Cardiac muscle cell (in vitro differentiated cells and primary cell): ENCODE measurements around the gene ERO1B. TPM values are rescaled to one million over a fixed set of nuclear protein-coding genes. Genes with fewer than 3 reads are reported as not detected.
"Not testable (repeated sequence)": the region's sequence is repeated elsewhere in the genome, so short reads cannot be mapped to it uniquely, and the experiment has no call there.

Source experiments
- DNase-seq, 2 donors: peaks; one replicate each; pipeline versions ENCODE4 v3.0.0 to v3.0.0-alpha.2; 2010 to 2017; ENCODE audit warnings: low read depth in 1 of 2, low spot score in 1 of 2
- H3K27ac ChIP-seq: fragments of 200-600 bp; sonication (generic); 2 replicates; pipeline ENCODE4 v1.5.1; 2016
- H3K27me3 ChIP-seq: fragments of 200-600 bp; sonication (generic); 2 replicates; pipeline ENCODE4 v1.6.0; 2016; ENCODE audit warnings: control low read depth
- H3K36me3 ChIP-seq: fragments of 200-600 bp; sonication (generic); 2 replicates; pipeline ENCODE4 v1.5.1; 2016; ENCODE audit warnings: control low read depth
- H3K4me1 ChIP-seq: fragments of 200-600 bp; sonication (generic); 2 replicates; pipeline ENCODE4 v1.8.1; 2017; ENCODE audit warnings: low read depth, mild to moderate bottlenecking, mixed run types
- H3K4me3 ChIP-seq: fragments of 200-600 bp; sonication (generic); 2 replicates; pipeline ENCODE4 v1.5.1; 2016; ENCODE audit warnings: mild to moderate bottlenecking
- H3K9me3 ChIP-seq: fragments of 200-600 bp; sonication (generic); 2 replicates; pipeline ENCODE4 v1.5.1; 2017; ENCODE audit warnings: low read depth, mild to moderate bottlenecking, control low read depth
- CTCF ChIP-seq: IDR thresholded peaks from 2 replicates; pipeline ENCODE4 v1.5.1; 2012; ENCODE audit warnings: low read depth, mild to moderate bottlenecking, low read length
- polyA plus RNA-seq: library from polyadenylated mRNA; unstranded; fragments of >200 nt; fragmentation: Nextera tagmentation; extraction: Ambion mirVana; gene quantifications from 2 replicates; pipeline ENCODE4 v1.2.1, GENCODE V29; 2016
- total RNA-seq: library from RNA; depleted of rRNA; stranded (reverse); fragments of >200 nt; gene quantifications from 2 replicates; pipeline ENCODE4 v1.2.3, GENCODE V29; 2016

The ERO1B gene
- total RNA-seq (2.2 and 3.0 TPM in 2 replicates), polyA plus RNA-seq (2.3 and 2.7 TPM in 2 replicates)

- peak; percentile 96 to 99 for DNase-seq
- no peaks in the 10 kb centered on the region for H3K4me1 ChIP-seq
- no peak within 1 kb of the TSS for H3K27ac ChIP-seq
- no peaks in the 10 kb centered on the region for H3K9me3 ChIP-seq
- peaks cover 38% of the 10 kb centered on the region for H3K27me3 ChIP-seq
- peak within 1 kb of the TSS; percentile 88 for H3K4me3 ChIP-seq
- no peaks in the 10 kb centered on the region for H3K36me3 ChIP-seq
- TF ChIP-seq CTCF, result no peak
These were observed at the start of gene ERO1B for GRCh38 chr1:236281654-236282424. Gene ERO1B, minus strand, starts transcription at chr1:236281958. Its CDS starts 175 bp downstream, at chr1:236281783.

GRCh38 chr1:236331412-236331811 lies 49.7 kb upstream of the ERO1B start:
- H3K4me1 ChIP-seq, H3K36me3 ChIP-seq, H3K27ac ChIP-seq, DNase-seq, H3K27me3 ChIP-seq, H3K4me3 ChIP-seq, H3K9me3 ChIP-seq: not testable (repeated sequence)

GRCh38 chr1:236326432-236326831 lies 44.7 kb upstream of the ERO1B start:
- Histone ChIP-seq H3K4me1 (no peaks in the 10 kb centered on the region), H3K27ac (no peak overlapping the region), H3K27me3 (no peaks in the 10 kb centered on the region), H3K36me3 (no peaks in the 10 kb centered on the region), H3K4me3 (no peak overlapping the region), H3K9me3 (no peaks in the 10 kb centered on the region)
- TF ChIP-seq CTCF, result no peak
- DNase-seq, result no peak

- TF ChIP-seq CTCF, result no peak
- H3K4me3 ChIP-seq, result no peak overlapping the region
- DNase-seq, result no peak
These were observed 43.8 kb upstream of the ERO1B start for GRCh38 chr1:236325567-236325966.

GRCh38 chr1:236323819-236324411 lies 42.2 kb upstream of the ERO1B start:
- Histone ChIP-seq H3K4me1 (no peaks in the 10 kb centered on the region), H3K27me3 (no peaks in the 10 kb centered on the region), H3K36me3 (no peaks in the 10 kb centered on the region), H3K9me3 (no peaks in the 10 kb centered on the region), H3K4me3 (no peak overlapping the region), H3K27ac (no peak overlapping the region)
- TF ChIP-seq CTCF, result no peak
- DNase-seq, result no peak

More at GRCh38 chr1:236325567-236325966, 43.8 kb upstream of the ERO1B start:
- no peak overlapping the region for H3K27ac ChIP-seq
- no peaks in the 10 kb centered on the region for H3K36me3 ChIP-seq
- H3K27me3 ChIP-seq, result no peaks in the 10 kb centered on the region
- H3K9me3 ChIP-seq, result no peaks in the 10 kb centered on the region
- no peaks in the 10 kb centered on the region for H3K4me1 ChIP-seq
